ENCODE measurements around the gene ZBTB21. TPM values are rescaled to one million over a fixed set of nuclear protein-coding genes. Genes with fewer than 3 reads are reported as not detected.

ZBTB21 gene
- total RNA-seq, 1 experiment from 2014 or later = 18.1 TPM

- no peak overlapping the region for H2AK5ac ChIP-seq (ENCODE audit: insufficient read length, low read length)
- 0 out of 2 replicates have a peak, but pooled peaks cover 3% of the 10 kb centered on the region for H3K79me2 ChIP-seq (ENCODE audit: insufficient read depth, low read length)
- H4K91ac ChIP-seq (ENCODE audit: insufficient read length, low read depth, low read length) = no peak overlapping the region
- H4K5ac ChIP-seq (ENCODE audit: insufficient read length, low read depth, low read length) = no peak overlapping the region
- no CpG with 5 or more reads among the region's 1 CpG for WGBS (ENCODE audit: extremely low coverage, insufficient read length, low lambda C conversion rate)
- no peak overlapping the region for H3K56ac ChIP-seq (ENCODE audit: insufficient read length, low read depth, low read length)
- peaks cover 67 to 86% (median 77%) of the 10 kb centered on the region in 3 experiments for H3K36me3 Mint-ChIP-seq (ENCODE audit: insufficient read depth in 1 of 3, low read depth in 3 of 3)
- no peak overlapping the region for H3K4me2 ChIP-seq (ENCODE audit: insufficient read depth, insufficient read length, low read length)
- no peak overlapping the region for H2BK15ac ChIP-seq (ENCODE audit: low read depth, low read length)
- TF ChIP-seq CTCF (conservative IDR thresholded peaks at IDR 0.05) = no peak
- no peak overlapping the region for H2BK120ac ChIP-seq (ENCODE audit: low read depth, low read length, poor library complexity, severe bottlenecking)
- no peaks in the 10 kb centered on the region for H3K23me2 ChIP-seq (ENCODE audit: insufficient read length, low read depth, low read length, poor library complexity, severe bottlenecking)
- H3K9ac ChIP-seq (ENCODE audit: extremely low read depth, insufficient read length, low read length) = no peak overlapping the region
- no peak overlapping the region for H2BK20ac ChIP-seq (ENCODE audit: low read depth, low read length, poor library complexity, severe bottlenecking)
- peaks cover 11% of the 10 kb centered on the region for H3K9me3 ChIP-seq (ENCODE audit: control insufficient read depth, low read depth, low read length)
- H3K4me1 Mint-ChIP-seq = no peaks in the 10 kb centered on the region
- no peaks in the 10 kb centered on the region for H3K4me1 ChIP-seq (ENCODE audit: insufficient read depth, low read length)
- H3K4ac ChIP-seq (ENCODE audit: low read depth, low read length) = no peak overlapping the region
- H2AFZ ChIP-seq (ENCODE audit: low read length) = no peak overlapping the region
- no peak overlapping the region for H3T11ph ChIP-seq (ENCODE audit: low read length)
- H4K20me1 ChIP-seq (ENCODE audit: control insufficient read depth, insufficient read depth, insufficient read length) = no peaks in the 10 kb centered on the region
- H3K27ac Mint-ChIP-seq = no peak overlapping the region
- no peak overlapping the region for H3K23ac ChIP-seq (ENCODE audit: insufficient read length, low read depth, low read length)
- H3K4me3 Mint-ChIP-seq = no peak overlapping the region
- DNase-seq = no peak
- H3K9me3 Mint-ChIP-seq = peaks cover 20 to 30% of the 10 kb centered on the region in 2 experiments
- no peak overlapping the region for H2BK12ac ChIP-seq (ENCODE audit: insufficient read length, low read depth, low read length)
- no peaks in the 10 kb centered on the region for H3K27me3 ChIP-seq (ENCODE audit: insufficient read depth, low read length)
- H3K79me1 ChIP-seq (ENCODE audit: insufficient read depth, low read depth, low read length, poor library complexity, severe bottlenecking) = peaks cover 5% of the 10 kb centered on the region
- no peak overlapping the region for H4K8ac ChIP-seq (replicated peaks; ENCODE audit: insufficient read length, low read depth, low read length)
- no peaks in the 10 kb centered on the region for H3K27me3 Mint-ChIP-seq (ENCODE audit: low read depth)
- H2BK5ac ChIP-seq (ENCODE audit: insufficient read length, low read length) = no peak overlapping the region
- H3K27ac ChIP-seq (ENCODE audit: insufficient read length, low read depth, low read length) = no peak overlapping the region
- H3K14ac ChIP-seq (ENCODE audit: insufficient read depth, low read length) = no peak overlapping the region
- no peak overlapping the region for H3K18ac ChIP-seq (ENCODE audit: insufficient read length, low read depth, low read length)
Observed at GRCh38 chr21:41997657-41998056, 12.5 kb downstream of the ZBTB21 start.
